ENCODE measurements around the gene PTPRF.

DNA sequence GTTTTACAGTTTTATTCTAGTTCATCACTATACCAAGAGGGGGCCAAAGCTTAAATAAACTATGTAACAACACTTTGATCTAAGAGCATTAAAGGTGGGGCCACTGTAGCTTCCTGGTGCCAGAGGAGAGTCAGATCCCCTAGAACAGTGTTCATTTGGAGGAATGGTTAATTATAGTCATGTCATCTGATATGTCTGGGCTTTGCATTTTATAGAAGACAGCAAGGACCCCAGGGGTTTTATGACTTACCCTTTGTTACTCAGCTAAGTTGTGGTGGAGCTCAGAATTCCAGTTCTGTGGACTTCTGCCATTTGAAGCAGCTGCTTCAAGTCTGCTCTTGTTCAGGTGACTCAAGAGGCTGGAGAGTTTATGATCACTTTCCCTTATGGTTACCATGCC lies 135.9 kb downstream of the PTPRF start:
- TF ChIP-seq POLR2A (IDR thresholded peaks at IDR 0.05) (no peak), CTCF (IDR thresholded peaks at IDR 0.05) (no peak)

Data from lower leg skin (tissue), 3 donors.